Stimulated activated CD4-positive, alpha-beta T cell treated with anti-CD3 and anti-CD28 coated beads, Interleukin-2, amount 100 ng/mL, for 48 hours (primary cell): ENCODE results near the gene ZFAND2A.

ENCODE experiments used
- DNase-seq, 2 donors: peaks; one replicate each; pipeline ENCODE4 v3.0.0-alpha.2; 2020

ZFAND2A gene

DNA sequence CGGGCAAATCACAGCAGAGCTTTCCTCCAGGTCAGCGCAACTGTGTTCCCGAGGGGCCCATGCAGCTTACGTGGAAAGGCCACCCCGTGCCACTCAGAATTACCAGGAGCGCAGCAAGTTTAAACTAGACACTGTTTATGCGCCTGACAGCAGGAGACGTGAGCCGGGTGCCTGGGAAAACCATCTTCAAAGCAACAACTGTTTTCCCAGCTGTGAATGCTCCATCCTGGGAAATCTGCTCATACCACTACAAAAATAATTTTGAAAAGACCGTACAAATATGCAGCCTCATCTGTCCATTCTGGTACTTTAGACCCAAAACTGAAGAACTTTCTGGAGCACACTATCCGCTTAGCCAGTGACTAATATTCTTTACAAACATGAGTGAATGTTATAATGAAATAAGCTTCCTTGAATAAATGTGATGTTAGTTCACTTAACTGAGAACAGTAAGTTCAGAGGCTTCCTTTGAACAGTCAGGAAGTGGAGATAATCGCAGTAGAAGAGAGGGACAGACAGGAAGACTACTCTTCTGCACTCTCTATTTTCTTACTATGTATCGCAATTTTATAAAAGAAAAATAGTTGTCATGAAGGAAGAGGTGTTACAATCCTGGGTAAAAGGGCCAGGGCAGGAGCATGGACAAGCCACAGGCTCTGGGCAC, 55.3 kb downstream of the ZFAND2A start:
- no peak for DNase-seq

DNA sequence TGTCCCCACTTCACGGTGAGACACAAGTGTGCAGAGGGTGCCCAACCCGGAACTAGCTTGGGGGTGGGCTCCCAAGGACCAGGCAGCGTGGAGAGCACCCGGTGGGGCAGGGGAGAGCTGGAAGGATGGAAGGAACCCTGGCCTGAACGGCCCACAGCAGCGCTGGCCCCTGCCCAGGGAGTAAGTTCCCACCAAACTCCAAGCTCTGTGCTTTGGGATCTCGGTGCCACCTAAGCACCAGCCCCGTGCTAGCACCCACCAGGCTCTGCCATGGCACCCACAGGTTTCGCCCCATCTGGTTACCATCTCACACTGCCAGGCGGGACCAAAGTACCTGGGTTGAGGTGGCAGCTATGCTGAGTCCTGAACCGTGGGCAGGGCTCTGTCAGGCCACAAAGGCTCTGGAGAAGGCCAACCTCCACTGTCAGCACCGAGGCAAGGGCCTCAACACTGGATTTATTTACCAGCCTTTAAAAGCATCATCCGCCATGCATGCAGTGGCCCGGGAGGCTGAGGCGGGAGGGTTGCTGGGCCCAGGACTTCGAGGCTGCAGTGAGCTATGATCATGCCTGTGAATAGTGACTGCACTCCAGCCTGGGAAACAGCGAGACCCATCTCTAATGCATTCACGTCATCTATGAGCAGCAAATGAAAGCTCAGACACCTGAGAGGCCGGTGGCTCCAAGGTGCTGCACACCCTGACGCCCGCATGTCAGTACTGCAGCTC, 56.0 kb downstream of the ZFAND2A start:
- DNase-seq, result no peak

DNA sequence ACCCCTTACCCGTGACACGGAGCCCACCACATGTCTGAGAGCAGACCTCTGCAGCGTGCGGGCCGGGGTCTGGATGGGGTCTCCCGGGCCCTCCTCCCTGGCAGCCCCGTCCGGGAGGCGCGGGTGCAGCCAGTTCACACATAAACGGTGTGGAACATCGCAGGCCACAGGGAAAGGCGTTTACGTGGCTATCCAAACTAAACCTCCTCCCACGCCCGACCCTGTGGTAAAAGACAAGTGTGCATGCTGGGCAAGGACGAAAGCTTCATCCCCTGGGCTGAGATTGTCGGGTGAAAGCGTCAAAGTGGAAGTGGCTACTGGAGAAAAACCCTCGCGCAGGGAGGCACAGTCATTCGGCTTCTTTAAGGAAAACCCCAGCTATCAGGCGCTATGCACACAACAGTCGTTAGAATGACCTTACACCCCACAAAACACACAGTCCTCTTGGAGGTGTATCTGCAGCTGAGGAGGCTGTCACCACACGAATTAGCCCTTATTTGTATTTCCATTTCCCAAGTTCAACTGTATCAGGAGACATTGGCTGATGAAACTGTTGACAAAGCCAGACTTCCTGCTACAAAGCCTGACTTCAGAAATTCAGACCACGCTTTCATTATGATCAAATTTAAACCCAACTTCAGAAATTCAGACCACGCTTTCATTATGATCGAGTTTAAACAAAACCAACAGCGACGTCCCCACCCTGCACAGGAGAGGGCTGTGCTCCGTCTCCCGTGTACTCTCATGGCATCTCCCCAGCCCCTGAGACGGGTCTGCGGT, 56.8 kb downstream of the ZFAND2A start:
- DNase-seq, result peak in 1 of 2 donors; percentile 30
